Stimulated activated CD4-positive, alpha-beta T cell treated with anti-CD3 and anti-CD28 coated beads, Interleukin-1b, Interleukin-23, amount 100 ng/mL, for 1 hour (primary cell): Measurements from ENCODE around the gene ZNF536.
"Not testable (repeated sequence)": the region's sequence is repeated elsewhere in the genome, so short reads cannot be mapped to it uniquely, and the experiment has no call there.

Experiments used
- DNase-seq, 2 donors: peaks; one replicate each; pipeline ENCODE4 v3.0.0-alpha.2; 2020; ENCODE audit warnings: low read depth in 2 of 2

The ZNF536 gene

GRCh38 chr19:30446120-30446519 is 73.9 kb downstream of the ZNF536 start:
- not testable (repeated sequence) for DNase-seq

- DNase-seq = no peak
These were observed 74.8 kb downstream of the ZNF536 start for GRCh38 chr19:30446850-30447552.

GRCh38 chr19:30447553-30447870 is 75.3 kb downstream of the ZNF536 start:
- DNase-seq = no peak

GRCh38 chr19:30448386-30449077 is 76.3 kb downstream of the ZNF536 start:
- no peak for DNase-seq

- no peak for DNase-seq
These were observed 77.0 kb downstream of the ZNF536 start for GRCh38 chr19:30449078-30449590.

- DNase-seq = no peak
These were observed 77.5 kb downstream of the ZNF536 start for GRCh38 chr19:30449673-30450072.

GRCh38 chr19:30450100-30450499 is 77.9 kb downstream of the ZNF536 start:
- no peak for DNase-seq

GRCh38 chr19:30450835-30451321 is 78.7 kb downstream of the ZNF536 start:
- DNase-seq = no peak

- no peak for DNase-seq
These were observed 80.7 kb downstream of the ZNF536 start for GRCh38 chr19:30452931-30453330.

- DNase-seq = no peak
These were observed 81.6 kb downstream of the ZNF536 start for GRCh38 chr19:30453743-30454142.

GRCh38 chr19:30455881-30456280 is 83.7 kb downstream of the ZNF536 start:
- no peak for DNase-seq

GRCh38 chr19:30457484-30457883 is 85.3 kb downstream of the ZNF536 start:
- no peak for DNase-seq

- DNase-seq = no peak
These were observed 87.7 kb downstream of the ZNF536 start for GRCh38 chr19:30459859-30460258.

GRCh38 chr19:30464162-30464561 is 92.0 kb downstream of the ZNF536 start:
- DNase-seq = no peak

- not testable (repeated sequence) for DNase-seq
These were observed 94.4 kb downstream of the ZNF536 start for GRCh38 chr19:30466598-30466997.

GRCh38 chr19:30467239-30467638 is 95.1 kb downstream of the ZNF536 start:
- no peak for DNase-seq

GRCh38 chr19:30469774-30470173 is 97.6 kb downstream of the ZNF536 start:
- no peak for DNase-seq

GRCh38 chr19:30471441-30471840 is 99.3 kb downstream of the ZNF536 start:
- DNase-seq = no peak

GRCh38 chr19:30473334-30473867 is 101.2 kb downstream of the ZNF536 start:
- DNase-seq = no peak

GRCh38 chr19:30476997-30477396 is 104.8 kb downstream of the ZNF536 start:
- no peak for DNase-seq

- no peak for DNase-seq
These were observed 107.0 kb downstream of the ZNF536 start for GRCh38 chr19:30479231-30479630.

GRCh38 chr19:30480097-30480496 is 107.9 kb downstream of the ZNF536 start:
- no peak for DNase-seq

- no peak for DNase-seq
These were observed 108.9 kb downstream of the ZNF536 start for GRCh38 chr19:30481063-30481462.
